T-helper 1 cell treated with Interleukin-12 subunit alpha and Interleukin-12 subunit beta and Interleukin-4 antibody, amounts not matched to agents 30 μg/mL and 1 μg/mL, for 36 hours (primary cell): ENCODE measurements around the gene FZD10.

Experiments used
- H3K27ac Mint-ChIP-seq: one replicate; pipeline ENCODE4 v1.8.0; 2021; ENCODE audit warnings: mild to moderate bottlenecking, mixed read lengths
- H3K27me3 Mint-ChIP-seq: one replicate; pipeline ENCODE4 v1.8.0; 2021; ENCODE audit warnings: low read depth, mixed read lengths
- H3K36me3 Mint-ChIP-seq: one replicate; pipeline ENCODE4 v1.8.0; 2021; ENCODE audit warnings: low read depth, mixed read lengths
- H3K4me1 Mint-ChIP-seq: one replicate; pipeline ENCODE4 v1.8.0; 2021; ENCODE audit warnings: low read depth, mixed read lengths
- H3K4me3 Mint-ChIP-seq: one replicate; pipeline ENCODE4 v1.8.0; 2021; ENCODE audit warnings: mild to moderate bottlenecking, moderate library complexity, mixed read lengths
- H3K9me3 Mint-ChIP-seq: one replicate; pipeline ENCODE4 v1.8.0; 2021; ENCODE audit warnings: mixed read lengths

Gene FZD10

DNA sequence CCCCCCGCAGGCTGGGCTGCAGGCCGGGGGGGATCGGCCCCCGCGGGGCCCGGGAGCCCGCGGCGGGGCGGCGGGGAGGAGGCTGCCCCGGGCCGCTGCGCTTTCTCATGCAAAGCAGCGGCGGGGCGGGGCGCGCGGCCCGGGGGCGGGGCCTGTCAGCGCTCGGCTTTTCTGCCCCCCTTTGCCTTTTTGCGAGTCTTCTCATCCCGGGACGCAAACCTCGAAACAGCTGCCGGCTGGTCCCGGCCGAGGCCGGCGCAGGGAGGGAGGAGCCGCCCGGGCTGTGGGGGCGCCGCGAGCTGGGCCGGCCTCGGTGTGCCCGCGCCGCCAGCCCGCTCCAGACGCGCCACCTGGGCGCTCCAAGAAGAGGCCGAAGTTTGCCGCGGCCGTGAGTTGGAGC lies at the start of gene FZD10:
Gene FZD10 (plus strand): TSS at position 198 of the 400 bp plus-strand sequence. CDS start 479 bp downstream, outside the sequence.
- Mint-ChIP-seq H3K27ac (peak within 1 kb of the TSS; percentile 34), H3K36me3 (no peaks in the 10 kb centered on the region), H3K27me3 (peaks cover 32% of the 10 kb centered on the region), H3K9me3 (no peaks in the 10 kb centered on the region), H3K4me3 (no peak within 1 kb of the TSS), H3K4me1 (peaks cover 1% of the 10 kb centered on the region)

- no peaks in the 10 kb centered on the region for H3K27me3 Mint-ChIP-seq
- no peaks in the 10 kb centered on the region for H3K4me1 Mint-ChIP-seq
- H3K9me3 Mint-ChIP-seq, result no peaks in the 10 kb centered on the region
- H3K27ac Mint-ChIP-seq, result no peak overlapping the region
- no peak overlapping the region for H3K4me3 Mint-ChIP-seq
- no peaks in the 10 kb centered on the region for H3K36me3 Mint-ChIP-seq
Observed at GRCh38 chr12:130114952-130115351, 47.3 kb upstream of the FZD10 start.

DNA sequence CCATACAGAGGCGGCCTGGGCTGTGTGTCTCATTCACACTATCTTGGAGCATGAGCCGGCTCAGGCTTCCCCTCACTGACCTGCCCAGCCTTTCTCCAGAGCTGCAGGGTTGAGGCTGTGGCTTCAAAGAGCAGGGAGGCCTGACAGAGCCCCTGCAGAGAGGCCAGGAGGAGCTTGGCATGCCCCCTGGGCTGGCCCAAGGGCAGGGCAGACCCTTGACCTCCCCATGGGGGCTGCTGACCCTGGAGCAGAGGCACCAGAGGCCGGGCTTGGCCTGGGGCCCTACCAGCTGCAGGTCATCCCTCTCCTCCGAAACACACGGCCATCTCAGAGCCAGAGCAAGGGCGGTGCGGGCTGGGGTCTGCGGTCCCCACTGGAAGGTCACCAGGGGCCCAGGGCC lies 46.6 kb upstream of the FZD10 start:
- Mint-ChIP-seq H3K27me3 (no peaks in the 10 kb centered on the region), H3K9me3 (no peaks in the 10 kb centered on the region), H3K4me1 (no peaks in the 10 kb centered on the region), H3K36me3 (no peaks in the 10 kb centered on the region), H3K4me3 (no peak overlapping the region), H3K27ac (no peak overlapping the region)

GRCh38 chr12:130116791-130117190 lies 45.5 kb upstream of the FZD10 start:
- H3K36me3 Mint-ChIP-seq, result no peaks in the 10 kb centered on the region
- no peaks in the 10 kb centered on the region for H3K9me3 Mint-ChIP-seq
- H3K27me3 Mint-ChIP-seq, result no peaks in the 10 kb centered on the region
- H3K27ac Mint-ChIP-seq, result no peak overlapping the region
- no peak overlapping the region for H3K4me3 Mint-ChIP-seq
- H3K4me1 Mint-ChIP-seq, result no peaks in the 10 kb centered on the region

DNA sequence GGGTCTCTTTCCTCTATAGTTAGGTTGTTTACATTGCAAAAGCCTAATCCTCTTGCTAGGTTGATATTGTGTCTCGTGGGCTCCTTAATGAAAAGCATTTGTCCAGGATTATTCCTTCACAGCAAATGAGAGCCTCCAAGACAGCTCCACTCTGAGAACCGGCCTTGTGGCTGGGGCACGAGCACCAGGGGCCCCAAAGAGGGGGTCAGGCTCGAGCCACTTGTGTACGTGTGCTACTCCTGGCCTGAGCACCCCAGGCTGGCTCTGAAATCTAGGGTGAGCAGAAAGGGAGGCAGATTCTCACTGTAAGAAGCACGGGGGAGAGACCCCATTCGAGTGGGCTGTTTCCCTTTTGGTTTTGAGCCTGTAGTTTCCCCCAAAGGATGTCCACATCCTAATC lies 45.0 kb upstream of the FZD10 start:
- Mint-ChIP-seq H3K27ac (no peak overlapping the region), H3K36me3 (no peaks in the 10 kb centered on the region), H3K27me3 (no peaks in the 10 kb centered on the region), H3K9me3 (no peaks in the 10 kb centered on the region), H3K4me3 (no peak overlapping the region), H3K4me1 (no peaks in the 10 kb centered on the region)

DNA sequence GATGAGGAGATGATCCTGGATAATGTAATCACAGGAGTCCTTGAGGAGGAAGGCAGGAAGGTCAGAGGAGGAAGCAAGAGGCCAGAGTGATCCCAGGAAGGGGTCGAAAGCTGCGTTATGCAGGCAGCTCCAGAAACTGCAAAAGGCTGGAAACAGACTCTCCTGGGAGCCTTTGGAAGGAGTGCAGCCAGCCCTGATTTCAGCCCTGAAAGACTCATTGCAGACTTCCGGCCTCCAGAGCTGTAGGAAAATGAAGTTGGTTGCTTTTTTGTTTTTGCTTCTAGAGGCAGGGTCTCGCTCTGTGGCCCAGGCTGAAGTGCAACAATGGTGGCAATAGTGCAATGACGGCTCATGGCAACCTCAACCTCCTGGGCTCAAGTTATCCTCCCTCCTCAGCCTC lies 44.6 kb upstream of the FZD10 start:
- Mint-ChIP-seq H3K4me3 (no peak overlapping the region), H3K27ac (no peak overlapping the region), H3K36me3 (no peaks in the 10 kb centered on the region), H3K4me1 (no peaks in the 10 kb centered on the region), H3K27me3 (no peaks in the 10 kb centered on the region), H3K9me3 (no peaks in the 10 kb centered on the region)

DNA sequence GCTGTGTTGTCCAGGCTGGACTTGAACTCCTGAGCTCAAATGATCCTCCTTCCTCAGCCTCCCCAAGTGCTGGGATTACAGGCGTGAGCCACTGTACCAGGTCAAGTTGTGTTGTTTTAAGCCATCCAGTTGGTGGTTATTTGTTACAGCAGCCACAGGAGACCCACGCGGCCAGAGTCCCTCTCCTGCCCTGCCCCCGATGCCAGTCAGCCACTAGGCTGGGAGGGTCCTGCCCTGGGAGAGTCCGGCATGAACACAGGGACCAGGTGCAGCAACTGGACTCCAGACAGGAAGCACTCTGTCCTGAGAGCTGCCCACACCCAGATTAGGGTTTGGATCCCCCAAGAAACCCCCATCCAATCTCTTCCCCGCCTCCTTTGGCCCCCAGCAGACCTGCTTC lies 44.1 kb upstream of the FZD10 start:
- H3K36me3 Mint-ChIP-seq, result no peaks in the 10 kb centered on the region
- no peak overlapping the region for H3K27ac Mint-ChIP-seq
- H3K4me1 Mint-ChIP-seq, result no peaks in the 10 kb centered on the region
- no peaks in the 10 kb centered on the region for H3K9me3 Mint-ChIP-seq
- no peaks in the 10 kb centered on the region for H3K27me3 Mint-ChIP-seq
- no peak overlapping the region for H3K4me3 Mint-ChIP-seq

GRCh38 chr12:130119241-130119861 lies 42.9 kb upstream of the FZD10 start:
- Mint-ChIP-seq H3K27me3 (no peaks in the 10 kb centered on the region), H3K9me3 (no peaks in the 10 kb centered on the region), H3K36me3 (no peaks in the 10 kb centered on the region), H3K27ac (no peak overlapping the region), H3K4me1 (no peaks in the 10 kb centered on the region), H3K4me3 (no peak overlapping the region)

DNA sequence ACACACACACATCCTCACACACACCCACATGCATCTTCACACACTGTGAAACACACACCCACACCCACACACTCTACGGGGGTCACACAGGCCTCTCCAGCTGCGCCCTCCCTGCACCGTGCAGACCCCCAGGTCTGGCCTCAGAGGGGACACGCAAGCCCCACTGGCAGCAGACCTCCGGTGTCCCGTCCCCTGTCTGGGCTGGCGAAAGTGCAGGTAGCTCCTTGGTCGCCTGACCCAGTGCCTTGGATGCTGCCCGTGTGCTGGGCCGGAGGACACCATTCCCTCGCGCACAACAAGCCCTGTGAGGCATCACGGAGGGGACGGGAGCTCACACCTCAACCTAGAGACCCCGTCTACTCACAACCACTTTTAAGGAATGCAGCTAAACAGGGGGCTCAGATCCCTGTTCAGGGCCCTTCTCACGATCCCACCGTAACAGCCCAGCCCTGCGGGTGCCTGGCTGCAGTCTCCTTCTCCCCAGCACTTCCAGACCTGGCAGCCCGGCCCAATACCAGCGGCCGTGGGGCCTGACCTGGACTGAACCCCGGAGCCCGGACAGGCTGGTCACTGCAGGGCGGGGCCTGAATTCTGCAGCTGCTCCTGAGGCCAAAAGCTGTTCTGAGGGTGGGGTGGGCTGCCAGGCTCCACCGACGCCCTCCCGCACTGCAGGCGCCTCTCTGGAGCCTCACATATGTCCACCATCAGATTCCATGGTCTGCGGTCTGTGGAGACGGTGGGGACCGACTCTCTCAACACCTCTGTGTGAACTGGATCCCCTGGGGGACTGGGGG lies 42.1 kb upstream of the FZD10 start:
- no peak overlapping the region for H3K27ac Mint-ChIP-seq
- no peaks in the 10 kb centered on the region for H3K4me1 Mint-ChIP-seq
- no peak overlapping the region for H3K4me3 Mint-ChIP-seq
- H3K36me3 Mint-ChIP-seq, result no peaks in the 10 kb centered on the region
- H3K9me3 Mint-ChIP-seq, result no peaks in the 10 kb centered on the region
- H3K27me3 Mint-ChIP-seq, result no peaks in the 10 kb centered on the region

DNA sequence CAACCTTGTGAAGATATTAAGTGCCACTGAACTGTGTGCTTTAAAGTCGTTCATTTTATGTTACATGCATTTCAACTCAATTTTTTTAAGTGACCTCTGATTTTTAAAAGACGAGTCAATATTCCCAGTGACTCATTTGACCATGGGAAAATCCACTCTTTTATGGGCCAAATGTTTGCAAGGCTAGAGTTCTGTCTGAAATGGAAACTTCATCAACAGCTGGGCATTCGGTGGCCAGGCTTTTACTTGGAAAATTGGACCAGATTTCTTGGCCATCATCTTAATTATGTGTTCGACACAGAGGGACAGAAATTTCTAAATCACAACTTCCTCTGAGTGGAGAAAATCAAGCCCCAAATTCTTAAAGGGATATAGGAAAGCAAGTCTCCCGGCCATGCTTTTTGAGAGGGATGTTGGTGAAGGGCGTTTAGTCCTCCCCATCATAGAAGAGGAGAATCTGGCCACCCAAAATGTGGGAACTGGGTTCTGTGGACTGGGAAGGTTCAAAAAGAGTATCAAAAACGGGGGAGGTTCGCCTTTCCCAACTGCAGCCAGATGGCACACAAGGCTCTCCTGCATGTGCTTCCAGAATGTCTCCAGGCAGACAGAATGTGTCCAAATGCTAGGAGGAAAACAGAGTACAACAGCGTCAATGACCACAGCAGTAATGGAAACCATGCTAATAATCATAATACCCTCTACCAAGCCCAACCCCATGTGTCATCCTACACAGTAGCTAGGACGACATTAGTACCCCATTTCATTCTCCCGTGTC lies 40.9 kb upstream of the FZD10 start:
- no peak overlapping the region for H3K4me3 Mint-ChIP-seq
- H3K36me3 Mint-ChIP-seq, result no peaks in the 10 kb centered on the region
- H3K9me3 Mint-ChIP-seq, result no peaks in the 10 kb centered on the region
- no peaks in the 10 kb centered on the region for H3K4me1 Mint-ChIP-seq
- H3K27me3 Mint-ChIP-seq, result no peaks in the 10 kb centered on the region
- no peak overlapping the region for H3K27ac Mint-ChIP-seq

DNA sequence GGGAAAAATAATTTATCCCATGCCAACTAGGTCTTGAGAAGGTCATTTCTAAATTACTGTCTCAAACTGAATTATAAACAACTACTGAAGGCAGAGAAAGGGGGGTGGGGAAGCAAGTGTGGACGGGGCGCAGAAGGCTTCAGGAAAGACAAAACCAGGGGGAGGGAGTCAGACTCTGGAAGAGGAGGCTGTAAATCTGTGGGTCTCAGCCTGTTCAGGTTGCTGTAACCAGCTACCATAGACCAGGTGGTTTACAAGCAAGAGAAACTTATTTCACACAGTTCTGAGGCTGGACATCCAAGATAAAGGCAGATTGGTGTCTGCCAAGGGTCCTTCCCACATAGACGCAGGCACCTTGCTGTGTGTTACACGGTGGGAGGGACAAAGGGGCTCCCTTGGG lies 39.9 kb upstream of the FZD10 start:
- H3K27me3 Mint-ChIP-seq, result no peaks in the 10 kb centered on the region

GRCh38 chr12:130124106-130124505 lies 38.2 kb upstream of the FZD10 start:
- Mint-ChIP-seq H3K9me3 (no peaks in the 10 kb centered on the region), H3K36me3 (no peaks in the 10 kb centered on the region), H3K4me1 (no peaks in the 10 kb centered on the region), H3K27me3 (no peaks in the 10 kb centered on the region), H3K4me3 (no peak overlapping the region), H3K27ac (no peak overlapping the region)

More for the DNA sequence above, 39.9 kb upstream of the FZD10 start:
- Mint-ChIP-seq H3K4me1 (no peaks in the 10 kb centered on the region), H3K27ac (no peak overlapping the region), H3K4me3 (no peak overlapping the region), H3K9me3 (no peaks in the 10 kb centered on the region), H3K36me3 (no peaks in the 10 kb centered on the region)

- no peak overlapping the region for H3K27ac Mint-ChIP-seq
- H3K4me1 Mint-ChIP-seq, result no peaks in the 10 kb centered on the region
- H3K27me3 Mint-ChIP-seq, result no peaks in the 10 kb centered on the region
- no peak overlapping the region for H3K4me3 Mint-ChIP-seq
- no peaks in the 10 kb centered on the region for H3K36me3 Mint-ChIP-seq
- no peaks in the 10 kb centered on the region for H3K9me3 Mint-ChIP-seq
Observed at GRCh38 chr12:130124605-130125244, 37.5 kb upstream of the FZD10 start.

DNA sequence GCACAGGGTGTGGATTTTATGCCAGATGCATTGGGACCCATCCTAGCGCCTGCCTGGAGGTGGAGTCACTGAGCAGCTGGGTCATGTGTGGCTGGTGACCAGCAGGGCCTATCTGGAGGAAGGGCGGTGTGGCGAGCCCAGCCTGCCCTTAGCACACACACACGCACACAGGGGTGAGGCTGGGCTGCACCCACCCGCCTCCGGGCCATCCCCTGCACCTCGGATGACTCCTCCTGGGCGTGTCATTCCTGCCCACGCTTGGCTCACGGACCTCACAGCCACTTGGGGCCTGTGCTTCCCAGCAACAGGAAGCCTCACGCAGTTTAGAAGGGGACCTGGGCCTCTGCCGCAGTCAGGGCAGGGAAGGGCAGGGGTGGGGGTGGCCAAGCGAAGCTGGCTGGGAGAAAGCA lies 36.2 kb upstream of the FZD10 start:
- no peak overlapping the region for H3K27ac Mint-ChIP-seq
- H3K27me3 Mint-ChIP-seq, result no peaks in the 10 kb centered on the region
- H3K9me3 Mint-ChIP-seq, result no peaks in the 10 kb centered on the region
- H3K4me3 Mint-ChIP-seq, result no peak overlapping the region
- H3K4me1 Mint-ChIP-seq, result no peaks in the 10 kb centered on the region
- H3K36me3 Mint-ChIP-seq, result no peaks in the 10 kb centered on the region
